Measurements from ENCODE around the gene AEBP2.

- TF ChIP-seq POLR2A (IDR thresholded peaks at IDR 0.05; ENCODE audit: low read length) (no peak), GATA1 (IDR thresholded peaks at IDR 0.05; ENCODE audit: low read depth, low read length) (no peak)
These were observed 68.5 kb downstream of the AEBP2 start for GRCh38 chr12:19507823-19508222.
